Fibroblast of skin of left biceps (primary cell): Measurements from ENCODE around the gene BRF1.
A peak's percentile ranks its signal among the peaks of the same experiment; 100 is the strongest.
"Not testable (repeated sequence)": the region's sequence is repeated elsewhere in the genome, so short reads cannot be mapped to it uniquely, and the experiment has no call there.

Experiments used
- DNase-seq, 2 experiments: peaks; one replicate each; pipeline ENCODE4 v3.0.0-alpha.2; 2013; ENCODE audit warnings: low read depth in 2 of 2

The BRF1 gene

DNA sequence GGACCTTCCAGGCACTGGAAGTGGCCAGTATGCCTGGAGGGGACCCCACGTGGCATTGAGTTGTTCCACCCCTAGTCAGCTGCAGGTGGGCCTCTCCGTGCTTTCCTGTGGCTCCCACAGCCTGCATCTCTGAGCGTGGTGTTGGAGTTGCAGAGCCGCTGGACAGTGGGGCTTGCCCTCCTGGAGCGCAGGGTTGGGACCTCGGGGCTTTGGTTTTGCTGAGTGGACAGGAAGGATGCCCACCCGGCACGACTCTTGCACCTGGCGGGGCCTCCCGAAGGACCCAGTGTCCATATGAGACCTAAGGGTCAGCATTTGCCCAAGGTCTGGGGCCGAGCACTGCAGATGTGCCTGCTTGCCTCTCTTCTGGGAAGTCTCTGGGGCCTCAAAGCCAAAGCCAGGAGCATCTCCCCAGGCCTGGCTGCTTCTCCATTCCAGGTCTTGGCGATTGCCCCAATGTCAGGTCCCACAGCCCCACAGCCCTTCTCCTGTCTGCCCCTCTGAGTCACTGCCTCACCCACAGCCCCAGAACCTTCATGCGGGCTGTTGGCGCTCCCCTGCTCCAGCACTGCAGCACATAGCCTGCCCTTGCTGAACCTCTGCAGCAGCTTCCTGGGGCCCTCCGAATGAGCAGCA lies 15.3 kb upstream of the BRF1 start:
- no peak for DNase-seq

- DNase-seq: no peak
These were observed 14.5 kb upstream of the BRF1 start for GRCh38 chr14:105315211-105315721.

DNA sequence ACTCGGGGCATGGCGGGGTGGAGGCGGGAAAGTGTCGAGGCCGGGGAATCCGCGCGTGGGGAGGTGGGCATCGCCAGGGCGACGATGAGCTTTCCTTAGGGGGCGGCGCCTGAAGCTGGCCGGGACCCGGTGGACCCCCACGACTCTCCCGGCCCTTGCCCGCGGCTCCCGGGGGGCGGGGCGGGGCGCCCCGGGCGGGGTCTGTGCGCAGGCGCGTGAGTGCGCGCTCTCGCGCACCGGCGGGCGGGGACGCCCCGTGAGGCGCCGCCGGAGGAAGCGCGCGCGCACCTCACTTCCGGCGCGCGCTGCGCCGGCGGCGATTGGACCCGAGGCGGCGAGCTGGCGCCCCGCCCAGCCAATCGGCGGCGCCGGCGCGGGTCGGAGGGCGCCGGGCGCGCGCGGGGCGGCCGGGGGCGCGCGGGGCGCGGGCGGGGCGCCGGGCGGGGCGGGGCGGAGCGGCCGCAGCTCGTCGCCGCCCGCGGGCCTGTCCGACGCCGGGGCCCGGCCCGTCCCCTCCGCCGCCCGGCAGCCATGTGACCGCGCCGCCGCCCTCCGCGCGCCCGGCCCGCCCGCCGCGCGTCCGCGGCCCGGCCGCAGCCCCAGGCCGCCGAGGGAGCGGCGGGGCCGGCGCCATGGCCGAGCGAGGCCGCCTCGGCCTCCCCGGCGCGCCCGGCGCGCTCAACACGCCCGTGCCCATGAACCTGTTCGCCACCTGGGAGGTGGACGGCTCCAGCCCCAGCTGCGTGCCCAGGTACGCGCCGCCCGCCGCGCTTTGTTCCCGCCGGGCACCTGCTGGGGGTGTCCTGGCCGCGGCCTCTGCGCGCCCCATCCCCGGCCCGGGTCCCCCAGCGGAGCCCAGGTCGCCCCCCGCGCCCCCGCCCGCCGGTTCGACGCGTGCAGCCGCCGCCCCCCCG lies 13.7 kb upstream of the BRF1 start, which contains the start of gene PACS2:
TSS of gene PACS2 (plus strand) at position 462 of the 914 bp plus-strand sequence. CDS start at position 633, 171 bp downstream.
- DNase-seq: peak; percentile 73 to 75

DNA sequence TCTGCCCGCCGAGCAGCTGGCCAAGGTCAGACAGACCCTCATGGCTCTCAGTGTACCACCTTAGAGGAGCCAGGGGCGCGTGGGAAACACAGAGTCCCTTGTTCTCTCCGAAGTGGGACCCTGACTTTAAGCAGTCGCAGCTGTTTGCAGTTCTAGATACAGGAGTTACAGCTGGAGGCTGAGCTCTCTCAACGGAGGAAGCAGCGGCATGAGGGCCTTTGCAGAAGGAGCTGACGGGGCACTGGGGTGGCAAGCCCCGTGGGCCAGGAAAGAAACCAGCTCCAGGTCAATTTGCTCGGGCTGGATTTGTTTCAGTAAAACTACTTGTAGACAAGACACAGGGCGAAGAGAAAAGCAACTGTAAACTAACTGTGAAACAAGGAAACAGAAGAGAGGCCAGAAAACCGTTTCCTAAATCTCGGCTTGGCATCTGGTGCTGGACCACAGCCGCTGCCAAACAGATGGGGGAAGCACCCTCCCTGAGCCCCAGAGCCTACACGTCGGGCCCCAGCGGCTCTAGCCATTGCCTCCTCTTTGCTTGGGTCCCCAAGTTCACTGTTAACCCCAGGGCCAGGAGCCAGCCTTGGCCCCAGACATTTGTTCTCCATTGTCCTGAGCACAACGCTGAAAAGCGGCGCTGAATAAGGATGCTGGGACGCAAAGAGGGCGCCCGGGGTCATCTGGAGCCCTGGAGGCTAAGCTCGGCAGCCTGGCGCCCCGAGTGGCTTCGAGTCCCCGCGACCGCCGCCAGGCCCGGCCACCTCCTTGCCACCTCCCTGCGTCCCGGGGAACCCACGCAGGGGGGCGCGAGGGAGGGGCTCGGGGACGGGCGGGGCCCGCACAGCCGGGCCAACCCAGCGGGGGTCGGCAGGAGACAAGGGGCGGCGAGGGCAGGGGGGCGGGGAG lies 12.8 kb upstream of the BRF1 start:
- DNase-seq: no peak

DNA sequence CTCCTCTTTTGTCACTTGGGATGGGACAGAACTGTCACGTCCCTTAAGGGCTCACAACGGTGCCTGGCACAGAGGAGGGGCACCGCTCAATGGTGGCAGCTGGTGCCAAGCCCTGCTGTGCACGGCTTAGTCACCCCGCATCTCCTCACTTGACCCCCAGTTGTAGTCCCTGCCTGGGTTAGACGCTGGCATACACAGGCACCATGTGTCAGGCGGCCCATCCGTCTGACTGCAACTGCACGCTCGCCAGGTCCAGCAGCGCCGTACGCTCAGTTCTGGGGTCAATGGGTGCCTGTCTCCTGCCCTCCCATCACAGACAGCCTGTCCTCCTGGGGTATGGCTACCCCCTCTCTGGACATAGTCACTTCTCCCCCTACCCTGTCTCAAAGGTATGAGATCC lies 12.2 kb upstream of the BRF1 start:
- no peak for DNase-seq

DNA sequence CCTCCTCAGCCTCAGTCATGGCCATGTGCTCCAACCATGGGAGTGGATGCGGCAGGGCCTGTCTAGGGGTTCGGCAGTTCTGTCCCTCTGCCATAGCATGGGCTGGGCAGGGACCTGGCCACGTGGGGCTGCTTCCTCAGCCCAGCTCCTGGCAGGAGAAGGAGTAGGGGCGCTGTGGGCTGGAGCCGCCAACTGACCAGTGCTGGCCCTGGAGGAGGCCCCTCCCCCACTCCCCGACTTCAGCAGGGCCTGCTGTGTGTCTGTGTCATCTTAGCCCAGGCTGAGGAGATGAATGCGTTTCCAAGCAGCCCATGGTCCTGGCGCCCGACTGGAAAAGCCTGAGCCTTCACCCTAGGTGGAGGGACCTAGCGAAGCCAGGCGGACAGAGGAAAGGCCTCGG lies 11.0 kb upstream of the BRF1 start:
- no peak for DNase-seq

DNA sequence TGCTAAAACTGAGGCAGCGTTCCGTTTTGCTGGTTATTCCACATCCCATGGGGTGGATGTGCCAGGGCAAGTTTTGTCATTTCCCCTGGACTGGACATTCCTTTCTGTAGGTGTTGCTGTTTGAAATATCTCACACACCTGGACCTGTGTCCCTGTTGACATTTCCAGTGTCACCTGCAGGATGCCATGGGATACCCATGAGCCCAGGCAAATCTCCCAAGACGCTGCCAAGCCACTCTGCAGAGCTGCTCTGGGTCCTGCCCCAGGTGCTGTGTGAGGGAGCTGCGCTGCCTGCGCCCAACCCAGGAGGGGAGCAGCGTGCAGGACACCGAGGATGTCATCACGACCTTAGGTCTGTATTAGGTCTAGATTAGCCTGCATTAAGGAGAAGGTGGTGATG lies 8.6 kb upstream of the BRF1 start:
- DNase-seq: no peak

GRCh38 chr14:105307052-105307727 lies 6.4 kb upstream of the BRF1 start:
- no peak for DNase-seq

DNA sequence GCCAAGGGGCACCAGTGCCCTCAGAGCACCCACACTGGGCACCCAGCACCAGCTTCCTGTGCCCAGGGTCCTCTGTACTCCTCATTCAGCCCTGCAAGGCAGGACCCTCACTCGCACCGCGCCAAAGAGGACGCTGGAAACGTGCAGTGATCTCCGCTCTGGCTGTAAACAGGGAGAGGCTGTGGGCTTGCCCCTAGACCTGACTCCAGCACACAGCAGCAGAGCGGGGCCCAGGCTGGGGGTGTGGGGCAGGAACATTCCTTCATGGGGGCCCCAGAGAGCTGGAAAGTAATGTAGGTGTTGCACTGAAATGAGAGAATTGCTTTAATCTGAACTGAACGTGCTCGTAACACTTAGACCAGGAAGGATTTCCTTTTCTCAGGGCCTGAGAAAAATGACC lies 5.0 kb upstream of the BRF1 start:
- DNase-seq: no peak

DNA sequence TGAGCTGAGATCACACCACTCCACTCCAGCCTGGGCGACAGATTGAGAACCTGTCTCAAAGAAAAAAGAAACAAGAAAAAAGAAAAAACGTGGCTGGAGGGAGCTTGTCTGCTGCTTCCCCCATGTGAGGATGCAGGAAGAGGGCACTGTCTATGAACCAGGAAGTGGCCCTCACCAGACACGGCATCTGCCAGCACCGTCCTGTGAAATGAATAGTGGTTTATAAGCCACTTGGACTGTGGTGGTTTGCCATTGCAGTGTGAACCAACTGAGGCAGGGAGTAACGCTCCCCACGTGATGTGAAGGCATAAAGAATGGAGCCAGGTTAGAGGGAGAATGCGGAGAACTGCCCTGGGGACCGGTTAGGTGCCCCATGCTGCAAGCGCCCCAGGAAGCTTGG lies 4.5 kb upstream of the BRF1 start:
- no peak for DNase-seq

GRCh38 chr14:105304565-105304964 lies 3.8 kb upstream of the BRF1 start:
- no peak for DNase-seq

DNA sequence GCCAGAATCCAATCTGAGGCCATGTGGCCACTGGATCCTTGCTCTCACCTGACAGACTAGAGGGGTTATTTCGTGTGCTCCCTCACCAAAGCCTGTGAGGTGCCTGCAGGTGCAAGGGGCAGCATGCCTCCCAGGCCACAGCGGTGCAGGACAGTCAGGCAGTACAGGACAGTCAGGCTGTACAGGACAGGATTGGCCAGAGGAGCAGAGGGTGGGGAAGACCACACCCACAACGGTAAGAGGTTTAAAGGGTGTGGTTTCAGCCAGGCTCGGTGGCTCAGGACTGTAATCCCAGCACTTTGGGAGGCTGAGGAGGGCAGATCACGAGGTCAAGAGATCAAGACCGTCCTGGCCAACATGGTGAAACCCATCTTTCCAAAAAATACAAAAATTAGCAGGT lies 3.1 kb upstream of the BRF1 start:
- DNase-seq: no peak

GRCh38 chr14:105301915-105302249 lies 1.1 kb upstream of the BRF1 start:
- not testable (repeated sequence) for DNase-seq

DNA sequence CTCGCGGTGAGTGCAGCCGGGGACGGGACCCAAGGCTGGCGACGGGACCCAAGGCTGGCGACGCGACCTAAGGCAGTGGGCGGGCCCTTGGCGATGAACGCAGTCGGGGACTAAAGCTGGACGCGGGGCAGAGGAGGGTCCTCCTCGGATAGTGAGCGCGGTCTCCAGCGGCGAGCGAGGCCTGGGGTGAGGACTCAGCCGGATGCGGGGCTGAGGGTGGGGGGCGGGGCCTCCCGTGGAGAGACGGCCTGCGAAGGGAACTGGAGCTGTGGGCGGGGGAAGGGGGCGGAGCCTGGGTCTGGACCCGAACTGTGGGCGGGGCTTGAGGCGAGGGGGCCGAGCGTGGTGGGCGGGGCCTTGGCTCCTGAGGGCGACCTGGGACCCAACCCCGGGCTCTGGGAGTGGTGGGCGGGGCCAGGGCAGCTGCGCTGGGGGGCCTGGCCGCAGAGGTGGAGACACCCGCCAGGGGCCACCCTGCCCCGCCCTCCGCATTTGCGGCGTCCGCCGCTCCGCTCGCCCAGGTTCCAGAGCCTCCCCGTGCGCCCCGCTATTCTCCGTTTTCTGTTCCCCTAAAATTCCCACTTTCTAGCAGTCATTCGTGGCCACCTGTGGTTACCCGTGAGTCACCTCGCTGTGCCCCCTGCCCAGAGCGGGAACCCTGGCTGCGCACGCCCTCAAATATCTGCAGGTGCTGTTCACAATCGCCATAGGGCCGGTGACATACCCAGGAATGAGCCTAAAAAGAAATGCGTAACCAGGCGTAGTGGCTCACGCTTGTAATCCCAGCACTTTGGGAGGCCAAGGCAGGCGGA lies 508 bp upstream of the BRF1 start:
- DNase-seq: peak; percentile 75 to 82

DNA sequence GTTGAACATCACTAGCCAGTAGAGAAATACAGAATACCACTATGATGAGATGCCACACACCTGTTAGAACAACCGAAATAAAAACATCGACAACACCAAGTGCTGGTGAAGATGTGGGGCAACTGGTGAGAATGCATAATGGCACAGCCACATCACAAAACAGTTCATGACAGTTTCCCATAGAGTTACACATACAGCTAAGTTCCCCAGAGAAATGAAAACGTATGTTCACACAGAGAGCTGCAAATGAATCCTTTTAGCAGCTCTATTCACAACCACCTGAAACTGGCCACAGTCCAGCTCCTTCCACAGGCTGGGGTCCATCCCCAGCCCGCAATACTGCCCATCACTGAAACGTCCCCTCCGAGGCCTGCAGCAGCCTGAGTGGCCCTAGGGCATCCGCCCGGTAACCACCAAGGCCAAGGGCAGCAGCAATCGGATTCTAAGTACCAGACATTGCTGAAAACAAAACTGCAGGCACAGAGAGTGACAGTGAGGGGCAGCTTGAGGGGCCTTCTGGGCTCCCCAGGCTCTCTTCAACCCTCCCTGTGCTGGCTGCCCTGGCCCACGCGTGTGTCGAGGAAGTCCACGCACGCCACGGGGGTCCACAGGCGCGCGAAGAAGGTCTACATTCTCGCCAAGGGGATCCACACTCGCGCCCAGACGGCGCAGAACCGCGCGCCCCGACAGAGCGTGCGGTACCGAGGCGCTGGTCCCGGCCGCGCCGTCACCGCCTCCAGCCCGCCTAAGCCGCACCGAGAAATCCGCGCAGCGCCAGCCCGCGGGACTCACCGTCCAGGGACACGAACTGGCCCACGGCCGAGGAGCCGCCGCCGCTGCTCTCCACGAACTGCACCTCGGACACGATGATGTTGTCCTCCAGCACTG lies 903 bp downstream of the BRF1 start:
- DNase-seq: no peak

DNA sequence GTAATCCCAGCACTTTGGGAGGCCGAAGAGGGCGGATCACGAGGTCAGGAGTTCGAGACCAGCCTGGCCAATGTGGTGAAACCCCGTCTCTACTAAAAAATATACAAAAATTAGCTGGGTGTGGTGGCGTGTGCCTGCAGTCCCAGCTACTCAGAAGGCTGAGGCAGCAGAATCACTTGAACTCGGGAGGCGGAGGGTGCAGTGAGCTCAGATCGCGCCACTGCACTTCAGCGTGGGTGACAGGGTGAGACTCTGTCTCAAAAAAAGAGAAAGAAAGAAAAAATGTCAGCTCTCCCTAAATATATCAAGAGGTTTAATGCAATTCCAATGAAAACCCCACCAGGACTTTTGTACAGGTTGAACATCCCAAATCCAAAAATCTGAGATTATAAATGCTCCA lies 3.5 kb downstream of the BRF1 start:
- DNase-seq: not testable (repeated sequence)

- no peak for DNase-seq
These were observed 6.6 kb downstream of the BRF1 start for GRCh38 chr14:105294142-105294597.

DNA sequence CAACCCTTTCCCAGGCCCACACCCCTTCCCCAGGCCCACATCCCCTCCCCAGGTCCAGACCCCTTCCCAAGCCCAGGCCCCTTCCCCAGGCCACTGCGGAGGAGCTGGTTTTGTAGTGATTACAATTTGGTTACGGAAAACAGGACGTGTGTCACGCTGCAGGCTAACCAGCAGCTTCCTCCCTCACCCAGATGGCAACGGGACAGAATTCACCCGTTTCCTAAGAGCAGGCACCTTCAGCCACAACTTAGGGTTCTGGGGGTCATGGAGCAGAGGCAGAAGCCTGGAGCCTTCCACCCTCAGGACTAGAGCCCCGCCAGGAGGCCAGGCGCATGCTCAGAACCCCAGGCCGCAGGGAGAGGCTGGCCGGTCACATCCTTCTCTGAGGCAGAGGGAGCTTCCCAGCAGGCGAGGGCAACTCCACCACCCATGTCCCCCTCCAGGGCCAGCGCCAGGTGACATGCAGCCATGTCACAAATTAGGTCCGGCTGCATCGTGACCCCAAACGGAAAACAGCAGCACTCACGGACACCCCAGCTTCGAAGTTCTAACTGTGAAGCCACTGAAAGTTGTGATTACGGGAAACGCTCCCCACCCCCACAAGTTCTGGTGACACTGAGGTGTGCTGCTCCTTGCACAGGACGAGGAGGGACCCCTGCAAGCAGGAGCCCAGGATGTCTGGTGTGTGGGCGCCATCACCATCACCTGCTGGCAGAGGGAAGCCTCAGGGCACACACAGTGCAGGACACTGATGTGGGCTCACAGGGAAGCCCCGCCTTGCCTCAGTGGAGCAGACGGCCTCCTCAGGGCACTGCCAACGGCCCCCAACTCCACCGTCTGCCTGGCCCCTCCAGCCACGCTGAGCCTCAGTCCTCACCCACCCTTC lies 7.7 kb downstream of the BRF1 start:
- DNase-seq: no peak
